ENCODE results near the gene GPHN. TPM values are rescaled to one million over a fixed set of nuclear protein-coding genes. Genes with fewer than 3 reads are reported as not detected.

The GPHN gene
- total RNA-seq, 1 experiment from 2014 or later = 23.4 TPM

DNA sequence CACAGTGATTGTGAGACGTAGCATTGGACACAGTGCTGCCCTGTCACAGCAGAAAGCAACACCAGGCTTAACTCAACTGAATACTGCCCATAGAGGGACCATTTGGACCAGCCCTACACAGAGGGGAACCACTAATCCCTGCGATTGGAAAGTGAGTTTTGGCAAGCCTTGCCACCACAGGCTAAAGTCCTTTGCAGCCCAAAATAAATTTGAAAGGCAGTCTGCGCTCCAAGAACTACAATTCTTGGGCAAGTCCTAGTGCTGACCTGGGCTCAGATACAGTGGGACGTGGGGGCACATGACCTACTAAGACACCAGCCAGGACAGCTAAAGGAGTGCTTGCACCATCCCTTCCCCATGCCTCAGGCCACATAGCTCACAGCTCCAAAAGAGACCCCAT is 349.9 kb downstream of the GPHN start:
- Histone ChIP-seq H2AFZ (ENCODE audit: low read length) (no peak overlapping the region), H3K9me3 (ENCODE audit: low read length) (0 out of 2 replicates have a peak, but pooled peaks cover 4% of the 10 kb centered on the region), H3K27me3 (ENCODE audit: low read length) (no peaks in the 10 kb centered on the region), H3K4me1 (ENCODE audit: insufficient read depth, low read length) (no peaks in the 10 kb centered on the region), H3K4me3 (ENCODE audit: low read length) (no peak overlapping the region), H3K36me3 (ENCODE audit: low read depth, low read length) (no peaks in the 10 kb centered on the region), H3K9ac (ENCODE audit: low read length) (no peak overlapping the region), H3K27ac (ENCODE audit: low read length) (no peak overlapping the region), H4K20me1 (ENCODE audit: low read length) (no peaks in the 10 kb centered on the region), H3K9me2 (replicated peaks; ENCODE audit: low read length) (no peaks in the 10 kb centered on the region), H3K4me2 (ENCODE audit: low read length) (no peak overlapping the region), H3K79me2 (ENCODE audit: low read length) (no peaks in the 10 kb centered on the region), H3F3A (ENCODE audit: low read length, unreplicated experiment) (no peaks in the 10 kb centered on the region)
- intact Hi-C loops (cut with micrococcal nuclease) = loop anchor here (10.0 kb wide), 1 partner anchor 453 kb away; no protein-coding TSS in a partner anchor
- DNase-seq (no peak), ATAC-seq (no peak)
- ChIA-PET CTCF (no interaction called here), POLR2A (ENCODE audit: unreplicated experiment) (no interaction called here)
- no TSS peak for BruUV-seq (replicated peaks)
- TF ChIP-seq EZH2 (IDR thresholded peaks at IDR 0.05; ENCODE audit: low read length, unreplicated experiment) (no peak), EZH2phosphoT487 (IDR thresholded peaks at IDR 0.05; ENCODE audit: borderline replicate concordance, low read length) (no peak)
- TF ChIP-seq, protein P1, sequence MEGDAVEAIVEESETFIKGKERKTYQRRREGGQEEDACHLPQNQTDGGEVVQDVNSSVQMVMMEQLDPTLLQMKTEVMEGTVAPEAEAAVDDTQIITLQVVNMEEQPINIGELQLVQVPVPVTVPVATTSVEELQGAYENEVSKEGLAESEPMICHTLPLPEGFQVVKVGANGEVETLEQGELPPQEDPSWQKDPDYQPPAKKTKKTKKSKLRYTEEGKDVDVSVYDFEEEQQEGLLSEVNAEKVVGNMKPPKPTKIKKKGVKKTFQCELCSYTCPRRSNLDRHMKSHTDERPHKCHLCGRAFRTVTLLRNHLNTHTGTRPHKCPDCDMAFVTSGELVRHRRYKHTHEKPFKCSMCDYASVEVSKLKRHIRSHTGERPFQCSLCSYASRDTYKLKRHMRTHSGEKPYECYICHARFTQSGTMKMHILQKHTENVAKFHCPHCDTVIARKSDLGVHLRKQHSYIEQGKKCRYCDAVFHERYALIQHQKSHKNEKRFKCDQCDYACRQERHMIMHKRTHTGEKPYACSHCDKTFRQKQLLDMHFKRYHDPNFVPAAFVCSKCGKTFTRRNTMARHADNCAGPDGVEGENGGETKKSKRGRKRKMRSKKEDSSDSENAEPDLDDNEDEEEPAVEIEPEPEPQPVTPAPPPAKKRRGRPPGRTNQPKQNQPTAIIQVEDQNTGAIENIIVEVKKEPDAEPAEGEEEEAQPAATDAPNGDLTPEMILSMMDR (conservative IDR thresholded peaks at IDR 0.05; ENCODE audit: low read depth, low read length) = no peak

DNA sequence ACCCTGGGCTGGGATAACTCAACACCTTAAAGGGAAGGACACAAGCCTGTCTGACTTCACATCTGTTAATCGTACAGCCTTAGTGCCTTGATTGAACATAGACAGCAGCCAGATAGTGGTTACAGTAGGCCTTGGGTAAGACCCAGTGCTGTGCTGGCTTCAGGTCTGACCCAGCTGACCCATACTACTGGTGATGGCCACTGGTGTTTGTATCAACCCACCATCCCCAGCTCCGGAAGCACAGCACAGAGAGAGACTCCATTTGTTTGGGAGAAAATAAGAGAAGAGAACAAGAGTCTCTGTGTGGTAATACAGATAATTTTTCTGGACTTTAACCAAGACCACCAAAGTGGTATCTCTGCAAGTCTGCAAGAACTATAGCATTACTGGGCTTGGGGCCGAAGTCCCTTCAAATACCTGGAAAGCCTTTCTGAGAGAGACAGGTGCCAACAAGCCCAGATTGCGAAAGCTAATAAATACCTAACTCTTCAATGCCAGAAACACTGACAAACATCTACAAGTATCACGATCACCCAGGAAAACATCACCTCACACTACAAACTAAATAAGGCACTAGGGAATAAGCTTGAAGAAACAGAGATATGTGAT is 351.2 kb downstream of the GPHN start:
- Histone ChIP-seq H3K36me3 (ENCODE audit: low read depth, low read length) (no peaks in the 10 kb centered on the region), H4K20me1 (ENCODE audit: low read length) (no peaks in the 10 kb centered on the region), H3K27ac (ENCODE audit: low read length) (no peak overlapping the region), H2AFZ (ENCODE audit: low read length) (no peak overlapping the region), H3K4me2 (ENCODE audit: low read length) (no peak overlapping the region), H3K27me3 (ENCODE audit: low read length) (no peaks in the 10 kb centered on the region), H3F3A (ENCODE audit: low read length, unreplicated experiment) (no peaks in the 10 kb centered on the region), H3K4me1 (ENCODE audit: insufficient read depth, low read length) (no peaks in the 10 kb centered on the region), H3K9me2 (replicated peaks; ENCODE audit: low read length) (no peaks in the 10 kb centered on the region), H3K9me3 (ENCODE audit: low read length) (0 out of 2 replicates have a peak, but pooled peaks cover 4% of the 10 kb centered on the region), H3K9ac (ENCODE audit: low read length) (no peak overlapping the region), H3K4me3 (ENCODE audit: low read length) (no peak overlapping the region), H3K79me2 (ENCODE audit: low read length) (no peaks in the 10 kb centered on the region)
- no peak for ATAC-seq
- TF ChIP-seq EZH2phosphoT487 (IDR thresholded peaks at IDR 0.05; ENCODE audit: borderline replicate concordance, low read length) (no peak), EZH2 (IDR thresholded peaks at IDR 0.05; ENCODE audit: low read length, unreplicated experiment) (no peak)
- TF ChIP-seq, protein P1 (conservative IDR thresholded peaks at IDR 0.05; ENCODE audit: low read depth, low read length) = no peak
- ChIA-PET POLR2A (ENCODE audit: unreplicated experiment) (no interaction called here), CTCF (no interaction called here)
- intact Hi-C loops (cut with micrococcal nuclease) = loop anchor here (10.0 kb wide), 1 partner anchor 454 kb away; no protein-coding TSS in a partner anchor
- DNase-seq = no peak
- no TSS peak for BruUV-seq (replicated peaks)

DNA sequence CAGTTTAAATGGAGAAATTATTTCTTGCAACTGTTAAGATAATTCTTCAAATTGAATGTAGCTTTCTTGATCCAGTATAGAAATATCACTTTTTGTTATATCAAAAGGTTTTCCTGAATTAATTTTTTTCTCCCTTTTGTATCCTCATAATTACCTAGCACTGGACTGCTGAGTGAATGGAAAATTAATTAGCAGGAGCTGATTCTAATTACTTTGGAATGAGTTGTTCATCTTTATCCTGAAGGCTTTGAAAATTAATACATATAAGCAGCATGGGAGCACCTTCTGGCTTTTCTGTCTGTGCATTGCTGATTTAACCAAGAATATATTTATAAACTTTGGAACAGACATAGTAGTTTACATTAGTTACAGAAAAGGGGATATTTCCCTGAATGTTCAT is 373.6 kb downstream of the GPHN start:
- H3K4me3 ChIP-seq (ENCODE audit: low read length) = no peak overlapping the region
- TF ChIP-seq, protein P1 (conservative IDR thresholded peaks at IDR 0.05; ENCODE audit: low read depth, low read length) = no peak
- TF ChIP-seq EZH2 (IDR thresholded peaks at IDR 0.05; ENCODE audit: low read length, unreplicated experiment) (no peak), EZH2phosphoT487 (IDR thresholded peaks at IDR 0.05; ENCODE audit: borderline replicate concordance, low read length) (no peak)
- H2AFZ ChIP-seq (ENCODE audit: low read length) = no peak overlapping the region
- no peak overlapping the region for H3K9ac ChIP-seq (ENCODE audit: low read length)
- BruUV-seq (replicated peaks) = no TSS peak
- CTCF ChIA-PET = no interaction called here
- H3K4me1 ChIP-seq (ENCODE audit: insufficient read depth, low read length) = peaks cover 13% of the 10 kb centered on the region
- no peaks in the 10 kb centered on the region for H3K36me3 ChIP-seq (ENCODE audit: low read depth, low read length)
- H3K27me3 ChIP-seq (ENCODE audit: low read length) = no peaks in the 10 kb centered on the region
- H3K4me2 ChIP-seq (ENCODE audit: low read length) = no peak overlapping the region
- H3K27ac ChIP-seq (ENCODE audit: low read length) = no peak overlapping the region
- intact Hi-C loops (cut with micrococcal nuclease) = no loop called here
- no peak for DNase-seq
- POLR2A ChIA-PET (ENCODE audit: unreplicated experiment) = no interaction called here
- H3K9me3 ChIP-seq (ENCODE audit: low read length) = no peaks in the 10 kb centered on the region
- H4K20me1 ChIP-seq (ENCODE audit: low read length) = no peaks in the 10 kb centered on the region
- H3K79me2 ChIP-seq (ENCODE audit: low read length) = no peaks in the 10 kb centered on the region
- H3F3A ChIP-seq (ENCODE audit: low read length, unreplicated experiment) = no peaks in the 10 kb centered on the region
- no peaks in the 10 kb centered on the region for H3K9me2 ChIP-seq (replicated peaks; ENCODE audit: low read length)
- no peak for ATAC-seq

Measured in PC-3 (cell line).